Endothelial cell of umbilical vein (primary cell): ENCODE measurements around the gene SRGAP1. TPM values are rescaled to one million over a fixed set of nuclear protein-coding genes. Genes with fewer than 3 reads are reported as not detected.

Experiments used
- BruUV-seq: library from RNA; stranded (reverse); fragments of 400-500 nt; replicated peaks from 2 replicates; lab custom pipeline; 2021; lab: Mats Ljungman, UMichigan
- CTCF ChIA-PET: fragments of 300-600, 350-600 bp; sonication (Branson Sonifier 250); formaldehyde crosslinking; loops from one replicate; lab custom pipeline; 2021; ENCODE audit warnings: antibody characterized with exemption, inconsistent platforms; lab: Charles Lee
- POLR2A ChIA-PET: fragments of 300-600, 350-600 bp; sonication (Branson Sonifier 250); formaldehyde crosslinking; loops from one replicate; lab custom pipeline; 2021; ENCODE audit warnings: antibody characterized with exemption, inconsistent platforms; lab: Charles Lee
- DNase-seq: peaks from one replicate; pipeline ENCODE4 v3.0.0-alpha.2; 2011; ENCODE audit warnings: low read depth, low spot score
- FAIRE-seq: peaks from 2 replicates; lab custom pipeline; 2011; peaks lifted over from hg19 to GRCh38; lab: Jason Lieb, UNC
- H2AFZ ChIP-seq: 2 replicates; pipeline ENCODE4 v1.6.0; 2012; ENCODE audit warnings: low read depth, low read length, control low read depth, inconsistent platforms
- H3K27ac ChIP-seq: 2 replicates; pipeline ENCODE4 v1.5.1; 2011; ENCODE audit warnings: low read depth, mild to moderate bottlenecking, control low read depth, low read length, moderate library complexity; ENCODE audit not compliant: insufficient read depth
- H3K27me3 ChIP-seq, 2 experiments: 2 replicates each; pipeline versions ENCODE4 v1.6.0 to v1.6.1; 2011; ENCODE audit warnings: low read length in 2 of 2, mixed read lengths in 1 of 2; ENCODE audit not compliant: control insufficient read depth in 2 of 2, insufficient read depth in 2 of 2
- H3K36me3 ChIP-seq, 2 experiments: 2 replicates in 1 of 2; 3 replicates in 1 of 2; pipeline ENCODE4 v1.5.1; 2011; ENCODE audit warnings: low read length in 2 of 2, mild to moderate bottlenecking in 1 of 2, moderate library complexity in 1 of 2; ENCODE audit not compliant: control insufficient read depth in 2 of 2, insufficient read depth in 2 of 2; ENCODE audit errors: extremely low read depth in 1 of 2
- H3K4me1 ChIP-seq: 3 replicates; pipeline ENCODE4 v1.5.1; 2011; ENCODE audit warnings: mild to moderate bottlenecking, low read length; ENCODE audit not compliant: control insufficient read depth, insufficient read depth; ENCODE audit errors: extremely low read depth
- H3K4me2 ChIP-seq: 2 replicates; pipeline ENCODE4 v1.6.1; 2011; ENCODE audit warnings: low read length, control low read depth, mixed read lengths; ENCODE audit not compliant: insufficient read depth
- H3K4me3 ChIP-seq, 3 experiments: fragments of 200-600 bp in 1 of 3; sonication (generic), shearing (Covaris generic) in 1 of 3; replicated peaks in 1 of 3; 2 replicates each; pipeline ENCODE4 v1.5.1; 2011 to 2016; ENCODE audit warnings: control low read depth in 3 of 3, low read length in 3 of 3, mild to moderate bottlenecking in 2 of 3, inconsistent platforms in 1 of 3, low read depth in 1 of 3, moderate library complexity in 1 of 3; ENCODE audit not compliant: insufficient read depth in 1 of 3
- H3K79me2 ChIP-seq: 2 replicates; pipeline ENCODE4 v1.6.0; 2012; ENCODE audit warnings: low read length, inconsistent platforms; ENCODE audit not compliant: control insufficient read depth, insufficient read depth
- H3K9ac ChIP-seq: replicated peaks from 2 replicates; pipeline ENCODE3; 2011; ENCODE audit warnings: low read length, control low read depth; ENCODE audit not compliant: insufficient read depth; ENCODE audit errors: extremely low read depth
- H3K9me1 ChIP-seq: replicated peaks from 3 replicates; pipeline ENCODE4 v1.6.0; 2011; ENCODE audit warnings: mild to moderate bottlenecking, low read length; ENCODE audit not compliant: control insufficient read depth, insufficient read depth; ENCODE audit errors: extremely low read depth
- H3K9me3 ChIP-seq: replicated peaks from 2 replicates; pipeline ENCODE4 v1.5.1; 2012; ENCODE audit warnings: low read length, inconsistent platforms; ENCODE audit not compliant: control insufficient read depth, insufficient read depth
- H4K20me1 ChIP-seq: replicated peaks from 2 replicates; pipeline ENCODE3; 2011; ENCODE audit warnings: mild to moderate bottlenecking, low read length; ENCODE audit not compliant: control insufficient read depth, insufficient read depth; ENCODE audit errors: extremely low read depth
- EZH2 ChIP-seq: IDR thresholded peaks from 2 replicates; pipeline ENCODE4 v1.6.1; 2012; ENCODE audit warnings: borderline replicate concordance, low read depth, mild to moderate bottlenecking, moderate library complexity, low read length, inconsistent platforms; ENCODE audit not compliant: severe bottlenecking
- FOS ChIP-seq: IDR thresholded peaks from 2 replicates; pipeline ENCODE4 v1.6.1; 2011; ENCODE audit warnings: mild to moderate bottlenecking, low read length, moderate library complexity, borderline replicate concordance; ENCODE audit not compliant: insufficient read depth
- GATA2 ChIP-seq: IDR thresholded peaks from 2 replicates; pipeline ENCODE4 v1.7.0; 2011; ENCODE audit warnings: low read depth, mild to moderate bottlenecking, moderate library complexity, mixed read lengths, low read length; ENCODE audit not compliant: insufficient read length, insufficient read depth
- JUN ChIP-seq: IDR thresholded peaks from 2 replicates; pipeline ENCODE4 v1.6.1; 2011; ENCODE audit warnings: borderline replicate concordance, low read depth; ENCODE audit not compliant: insufficient read length, insufficient read depth
- MYC ChIP-seq: IDR thresholded peaks from one replicate; pipeline ENCODE4 v1.6.1; 2011; ENCODE audit warnings: mild to moderate bottlenecking, low read depth, low read length
- POLR2A ChIP-seq: IDR thresholded peaks from 2 replicates; pipeline ENCODE4 v1.6.1; 2012; ENCODE audit warnings: low read depth, mild to moderate bottlenecking, control low read depth, low read length
- POLR2AphosphoS5 ChIP-seq: IDR thresholded peaks from 2 replicates; pipeline ENCODE4 v1.6.1; 2012; ENCODE audit warnings: low read depth, mild to moderate bottlenecking, control low read depth, low read length, moderate library complexity; ENCODE audit not compliant: insufficient read depth
- dilution Hi-C: fragments of 300-500 bp; cut with MboI; formaldehyde crosslinking; loops from one replicate; pipeline ENCODE4 v1.15.0; 2019; ENCODE audit warnings: low sequenced_read_pairs; ENCODE audit not compliant: extremely low pct_ligation_motif_present
- intact Hi-C: fragments of 100-400 bp; cut with micrococcal nuclease; formaldehyde crosslinking; loops from one replicate; pipeline ENCODE4 v1.10.0; 2022
- polyA plus RNA-seq, 4 experiments: library from polyadenylated mRNA; depleted of rRNA in 3 of 4; stranded (reverse) in 3 of 4; unstranded in 1 of 4; fragments of >200 nt; gene quantifications; 2 replicates each; pipeline versions ENCODE4 v1.2.1 to v1.2.3, GENCODE V29; 2011 to 2012; ENCODE audit warnings: missing spikeins in 1 of 4
- total RNA-seq: library from RNA; stranded (reverse); gene quantifications from 2 replicates; pipeline ENCODE4 v1.2.3, GENCODE V29; 2021
- TF ChIP-seq, protein P1 (sequence below), 2 donors: IDR thresholded peaks; 1 replicate in 1 of 2; 2 replicates in 1 of 2; pipeline ENCODE4 v1.5.1; 2011; ENCODE audit warnings: low read length in 2 of 2, mild to moderate bottlenecking in 2 of 2, moderate library complexity in 2 of 2, control low read depth in 1 of 2, inconsistent platforms in 1 of 2, low read depth in 1 of 2; ENCODE audit not compliant: insufficient read depth in 1 of 2; ENCODE audit errors: extremely low read depth in 1 of 2
- TF ChIP-seq, protein P2 (sequence below): IDR thresholded peaks from 2 replicates; pipeline ENCODE4 v1.6.1; 2011; ENCODE audit not compliant: insufficient read depth, insufficient read length

The SRGAP1 gene
- total and polyA plus RNA-seq, 2 donors (not counting 3 experiments of a cell fraction or from before 2014, with no cell fraction given), result 4.9 to 16.3 TPM

- Histone ChIP-seq H3K9me1 (no peaks in the 10 kb centered on the region), H3K4me1 (no peaks in the 10 kb centered on the region), H3K27me3 (no peaks in the 10 kb centered on the region), H4K20me1 (no peaks in the 10 kb centered on the region), H3K79me2 (no peaks in the 10 kb centered on the region), H3K9ac (no peak overlapping the region), H3K4me2 (no peak overlapping the region), H2AFZ (no peak overlapping the region), H3K27ac (no peak overlapping the region), H3K9me3 (no peaks in the 10 kb centered on the region), H3K4me3 (no peak overlapping the region), H3K36me3 (no peaks in the 10 kb centered on the region)
- TF ChIP-seq JUN (no peak), FOS (no peak)
- DNase-seq, result no peak
- no peak for FAIRE-seq
- ChIA-PET POLR2A (no interaction called here), CTCF (no interaction called here)
- intact Hi-C loops (no loop called here), dilution Hi-C loops (no loop called here)
- no TSS peak for BruUV-seq
These were observed 349.4 kb downstream of the SRGAP1 start for GRCh38 chr12:64193931-64194330.

DNA sequence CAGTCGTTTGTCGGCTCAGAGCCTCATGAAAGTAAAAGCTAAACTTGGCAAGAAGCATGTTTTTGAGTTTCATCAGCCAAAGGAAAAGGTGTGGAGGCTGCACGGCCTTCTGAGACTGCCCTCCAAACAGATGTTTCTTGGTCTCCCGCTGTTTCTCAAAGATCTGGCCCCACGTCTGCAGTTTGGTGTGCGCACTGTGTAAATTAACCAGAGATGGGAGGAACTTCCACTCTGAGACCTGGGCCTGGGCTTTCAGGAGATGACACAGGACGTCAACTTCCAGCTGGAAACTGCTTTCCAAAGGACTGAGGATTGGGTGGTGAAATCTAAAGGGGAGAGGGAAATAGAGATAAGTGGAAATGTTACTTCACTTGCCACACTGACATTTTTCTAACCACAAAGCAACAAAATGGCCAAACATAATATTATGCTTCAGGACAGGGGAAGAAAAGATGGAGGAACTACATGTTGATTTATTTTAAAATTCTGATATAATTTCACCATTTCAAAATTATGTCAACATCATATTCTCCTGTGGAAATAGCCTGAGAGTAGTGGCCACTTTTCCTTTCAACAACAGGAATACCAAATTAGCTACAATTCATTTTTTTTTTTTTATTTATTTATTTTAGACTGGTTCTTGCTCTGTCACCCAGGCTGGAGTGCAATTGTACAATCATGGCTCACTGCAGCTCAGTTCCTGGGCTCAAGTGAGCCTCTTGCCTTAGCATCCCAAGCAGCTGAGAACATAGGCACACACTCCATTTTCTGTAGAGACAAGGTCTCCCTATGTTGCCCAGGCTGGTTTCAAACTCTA, 350.0 kb downstream of the SRGAP1 start:
- TF ChIP-seq JUN (no peak), POLR2AphosphoS5 (no peak), FOS (no peak), EZH2 (no peak), POLR2A (no peak), MYC (no peak), GATA2 (no peak)
- TF ChIP-seq, protein P1, sequence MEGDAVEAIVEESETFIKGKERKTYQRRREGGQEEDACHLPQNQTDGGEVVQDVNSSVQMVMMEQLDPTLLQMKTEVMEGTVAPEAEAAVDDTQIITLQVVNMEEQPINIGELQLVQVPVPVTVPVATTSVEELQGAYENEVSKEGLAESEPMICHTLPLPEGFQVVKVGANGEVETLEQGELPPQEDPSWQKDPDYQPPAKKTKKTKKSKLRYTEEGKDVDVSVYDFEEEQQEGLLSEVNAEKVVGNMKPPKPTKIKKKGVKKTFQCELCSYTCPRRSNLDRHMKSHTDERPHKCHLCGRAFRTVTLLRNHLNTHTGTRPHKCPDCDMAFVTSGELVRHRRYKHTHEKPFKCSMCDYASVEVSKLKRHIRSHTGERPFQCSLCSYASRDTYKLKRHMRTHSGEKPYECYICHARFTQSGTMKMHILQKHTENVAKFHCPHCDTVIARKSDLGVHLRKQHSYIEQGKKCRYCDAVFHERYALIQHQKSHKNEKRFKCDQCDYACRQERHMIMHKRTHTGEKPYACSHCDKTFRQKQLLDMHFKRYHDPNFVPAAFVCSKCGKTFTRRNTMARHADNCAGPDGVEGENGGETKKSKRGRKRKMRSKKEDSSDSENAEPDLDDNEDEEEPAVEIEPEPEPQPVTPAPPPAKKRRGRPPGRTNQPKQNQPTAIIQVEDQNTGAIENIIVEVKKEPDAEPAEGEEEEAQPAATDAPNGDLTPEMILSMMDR (IDR thresholded peaks at IDR 0.05; ENCODE audit: extremely low read depth in 1 of 2, insufficient read depth in 1 of 2, low read depth in 1 of 2, low read length in 2 of 2), result no peak
- TF ChIP-seq, protein P2, sequence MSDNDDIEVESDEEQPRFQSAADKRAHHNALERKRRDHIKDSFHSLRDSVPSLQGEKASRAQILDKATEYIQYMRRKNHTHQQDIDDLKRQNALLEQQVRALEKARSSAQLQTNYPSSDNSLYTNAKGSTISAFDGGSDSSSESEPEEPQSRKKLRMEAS, result no peak
- Histone ChIP-seq H3K9ac (no peak overlapping the region), H3K9me1 (no peaks in the 10 kb centered on the region), H3K79me2 (no peaks in the 10 kb centered on the region), H3K9me3 (no peaks in the 10 kb centered on the region), H4K20me1 (no peaks in the 10 kb centered on the region), H2AFZ (peak overlapping the region; percentile 59), H3K4me3 (no peak overlapping the region), H3K36me3 (no peaks in the 10 kb centered on the region), H3K4me1 (no peaks in the 10 kb centered on the region), H3K4me2 (no peak overlapping the region), H3K27me3 (no peaks in the 10 kb centered on the region), H3K27ac (no peak overlapping the region)
- intact Hi-C loops (no loop called here), dilution Hi-C loops (no loop called here)
- ChIA-PET CTCF (interaction anchor here (0.9 kb wide), 1 partner anchor 22 kb away, joined by 3 read pairs; no protein-coding TSS in a partner anchor), POLR2A (no interaction called here)
- FAIRE-seq, result no peak
- BruUV-seq, result no TSS peak
- DNase-seq, result no peak
